Measurements from ENCODE around the gene RELN.

DNA sequence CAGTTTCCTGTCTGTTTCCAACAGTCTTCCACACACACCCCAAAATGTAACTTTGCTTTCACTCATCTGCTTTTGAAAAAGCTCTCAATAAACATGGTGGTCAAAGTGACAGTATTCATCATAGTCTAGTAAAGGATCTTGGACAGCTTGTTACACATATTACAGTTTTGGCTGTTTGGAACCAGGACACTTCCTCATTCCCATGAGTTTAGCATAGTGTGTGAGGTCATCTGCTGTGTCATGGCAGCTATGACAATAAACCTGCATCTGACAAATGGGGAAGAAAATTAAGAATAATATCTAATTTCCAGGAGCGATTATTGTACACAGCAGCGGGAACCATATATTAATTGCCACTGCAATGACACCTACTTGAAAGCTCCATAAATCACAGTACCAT is 359.1 kb downstream of the RELN start:
- TF ChIP-seq, protein P1, sequence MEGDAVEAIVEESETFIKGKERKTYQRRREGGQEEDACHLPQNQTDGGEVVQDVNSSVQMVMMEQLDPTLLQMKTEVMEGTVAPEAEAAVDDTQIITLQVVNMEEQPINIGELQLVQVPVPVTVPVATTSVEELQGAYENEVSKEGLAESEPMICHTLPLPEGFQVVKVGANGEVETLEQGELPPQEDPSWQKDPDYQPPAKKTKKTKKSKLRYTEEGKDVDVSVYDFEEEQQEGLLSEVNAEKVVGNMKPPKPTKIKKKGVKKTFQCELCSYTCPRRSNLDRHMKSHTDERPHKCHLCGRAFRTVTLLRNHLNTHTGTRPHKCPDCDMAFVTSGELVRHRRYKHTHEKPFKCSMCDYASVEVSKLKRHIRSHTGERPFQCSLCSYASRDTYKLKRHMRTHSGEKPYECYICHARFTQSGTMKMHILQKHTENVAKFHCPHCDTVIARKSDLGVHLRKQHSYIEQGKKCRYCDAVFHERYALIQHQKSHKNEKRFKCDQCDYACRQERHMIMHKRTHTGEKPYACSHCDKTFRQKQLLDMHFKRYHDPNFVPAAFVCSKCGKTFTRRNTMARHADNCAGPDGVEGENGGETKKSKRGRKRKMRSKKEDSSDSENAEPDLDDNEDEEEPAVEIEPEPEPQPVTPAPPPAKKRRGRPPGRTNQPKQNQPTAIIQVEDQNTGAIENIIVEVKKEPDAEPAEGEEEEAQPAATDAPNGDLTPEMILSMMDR (conservative IDR thresholded peaks at IDR 0.05; ENCODE audit: low read length): no peak
- TF ChIP-seq EZH2phosphoT487 (IDR thresholded peaks at IDR 0.05; ENCODE audit: borderline replicate concordance): no peak
